GM10266 (cell line): ENCODE data around the gene MX2.

Experiments used
- DNase-seq: peaks from one replicate; pipeline ENCODE4 v3.0.0; 2012; ENCODE audit errors: extremely low spot score
- TF ChIP-seq, protein P1 (sequence below): IDR thresholded peaks from 2 replicates; pipeline ENCODE4 v1.5.1; 2012; ENCODE audit warnings: mild to moderate bottlenecking, low read depth; ENCODE audit not compliant: control insufficient read depth, insufficient read depth; ENCODE audit errors: missing control alignments

The MX2 gene

DNA sequence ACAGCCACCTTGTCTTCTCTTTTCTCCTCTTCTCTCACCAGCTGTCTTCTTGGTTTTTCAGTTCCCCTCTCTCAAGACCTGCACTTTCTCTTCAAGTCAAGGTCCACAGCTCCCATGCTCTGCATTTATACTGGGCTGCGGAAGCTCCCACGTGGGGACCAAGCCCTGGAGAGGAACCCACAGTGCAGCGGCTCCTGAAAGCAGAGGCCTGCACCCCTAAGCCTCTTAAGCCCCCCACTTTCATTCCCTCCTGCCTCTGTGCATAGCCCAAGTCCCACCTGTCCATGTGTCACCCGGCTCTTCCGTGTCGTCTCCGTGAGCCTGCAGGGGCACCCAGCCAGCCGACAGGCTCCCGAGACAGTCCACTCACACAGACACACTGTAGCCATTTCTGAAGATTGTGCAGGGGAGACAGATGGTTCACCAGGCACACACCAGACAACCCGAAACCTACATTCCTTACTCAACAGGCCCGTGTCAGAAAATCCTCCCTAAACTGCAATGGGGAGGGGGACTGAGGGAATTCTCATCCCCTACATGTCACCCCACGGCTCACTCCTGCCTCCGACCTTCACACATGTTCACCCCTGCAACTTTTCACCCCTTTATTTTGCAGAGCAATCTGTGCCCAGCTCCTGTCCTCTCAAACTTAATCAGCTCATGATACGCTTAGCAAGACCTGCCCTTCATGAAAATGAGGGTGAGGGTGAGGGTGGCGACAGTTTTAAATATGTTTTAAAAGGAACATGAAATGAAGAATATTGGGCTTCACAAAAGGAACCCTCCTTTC is 6.3 kb downstream of the MX2 start:
- peak; percentile 85 for DNase-seq
- TF ChIP-seq, protein P1, sequence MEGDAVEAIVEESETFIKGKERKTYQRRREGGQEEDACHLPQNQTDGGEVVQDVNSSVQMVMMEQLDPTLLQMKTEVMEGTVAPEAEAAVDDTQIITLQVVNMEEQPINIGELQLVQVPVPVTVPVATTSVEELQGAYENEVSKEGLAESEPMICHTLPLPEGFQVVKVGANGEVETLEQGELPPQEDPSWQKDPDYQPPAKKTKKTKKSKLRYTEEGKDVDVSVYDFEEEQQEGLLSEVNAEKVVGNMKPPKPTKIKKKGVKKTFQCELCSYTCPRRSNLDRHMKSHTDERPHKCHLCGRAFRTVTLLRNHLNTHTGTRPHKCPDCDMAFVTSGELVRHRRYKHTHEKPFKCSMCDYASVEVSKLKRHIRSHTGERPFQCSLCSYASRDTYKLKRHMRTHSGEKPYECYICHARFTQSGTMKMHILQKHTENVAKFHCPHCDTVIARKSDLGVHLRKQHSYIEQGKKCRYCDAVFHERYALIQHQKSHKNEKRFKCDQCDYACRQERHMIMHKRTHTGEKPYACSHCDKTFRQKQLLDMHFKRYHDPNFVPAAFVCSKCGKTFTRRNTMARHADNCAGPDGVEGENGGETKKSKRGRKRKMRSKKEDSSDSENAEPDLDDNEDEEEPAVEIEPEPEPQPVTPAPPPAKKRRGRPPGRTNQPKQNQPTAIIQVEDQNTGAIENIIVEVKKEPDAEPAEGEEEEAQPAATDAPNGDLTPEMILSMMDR, result no peak

DNA sequence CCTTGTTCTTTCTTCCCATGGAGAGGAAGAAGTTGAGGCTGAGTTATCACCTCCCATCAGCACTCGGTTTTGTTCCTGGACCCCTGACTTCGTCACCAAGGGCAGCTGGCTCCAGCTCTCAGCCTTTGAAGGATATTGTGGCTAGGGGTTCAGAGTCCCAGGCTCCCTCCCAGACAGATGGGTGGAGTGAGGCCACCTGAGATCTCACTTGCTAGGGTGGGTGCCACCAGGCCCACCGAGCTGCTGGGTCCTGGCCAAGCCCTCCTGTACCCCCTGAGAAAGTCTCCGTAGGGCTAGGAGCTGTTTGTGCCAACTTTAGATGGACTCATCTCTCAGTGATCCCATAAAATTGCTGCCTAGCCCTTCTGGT is 6.9 kb downstream of the MX2 start:
- DNase-seq, result no peak

DNA sequence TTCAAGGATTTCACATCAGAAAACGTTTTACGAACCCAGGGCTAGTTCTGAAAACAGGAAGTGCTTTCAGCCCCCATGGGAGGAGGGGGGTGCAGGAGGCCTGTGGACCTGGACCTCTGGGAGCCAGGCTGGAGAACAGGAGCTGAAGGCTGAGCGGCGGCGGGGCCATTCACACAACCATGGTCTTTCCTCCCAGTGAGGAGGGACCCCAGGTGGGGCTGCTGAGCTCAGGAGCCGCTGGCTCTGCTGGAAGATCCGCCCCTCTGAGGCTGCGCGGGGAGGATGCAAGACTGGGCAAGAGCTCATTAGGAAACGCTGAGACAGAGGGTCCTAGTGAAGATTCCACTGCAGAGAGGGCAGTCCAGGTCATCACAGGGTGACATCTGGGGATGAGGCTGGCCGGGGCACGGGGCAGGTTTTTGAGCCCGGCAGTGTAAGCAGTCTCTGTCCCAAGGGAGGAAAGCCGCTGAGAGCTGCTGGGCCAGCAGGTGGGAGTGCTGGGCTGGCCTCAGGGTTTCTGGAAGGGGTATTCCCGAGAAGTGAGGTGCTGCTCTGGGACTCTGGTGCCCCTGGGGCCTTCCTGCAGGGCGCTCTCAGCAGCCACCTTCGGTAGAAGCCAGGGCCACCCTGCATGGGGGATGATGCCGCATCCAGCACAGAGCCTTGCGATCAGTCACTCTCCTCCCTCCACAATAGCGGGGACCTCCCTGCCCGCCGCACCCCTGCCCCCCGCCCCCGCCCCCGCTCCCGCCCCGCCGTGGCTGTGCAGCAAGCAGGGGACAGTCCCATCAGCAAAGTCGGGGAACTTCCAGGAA is 7.5 kb downstream of the MX2 start:
- TF ChIP-seq, protein P1, result peak; percentile 48
- DNase-seq, result peak; percentile 62

More for the DNA sequence above, 6.9 kb downstream of the MX2 start:
- TF ChIP-seq, protein P1, result no peak

DNA sequence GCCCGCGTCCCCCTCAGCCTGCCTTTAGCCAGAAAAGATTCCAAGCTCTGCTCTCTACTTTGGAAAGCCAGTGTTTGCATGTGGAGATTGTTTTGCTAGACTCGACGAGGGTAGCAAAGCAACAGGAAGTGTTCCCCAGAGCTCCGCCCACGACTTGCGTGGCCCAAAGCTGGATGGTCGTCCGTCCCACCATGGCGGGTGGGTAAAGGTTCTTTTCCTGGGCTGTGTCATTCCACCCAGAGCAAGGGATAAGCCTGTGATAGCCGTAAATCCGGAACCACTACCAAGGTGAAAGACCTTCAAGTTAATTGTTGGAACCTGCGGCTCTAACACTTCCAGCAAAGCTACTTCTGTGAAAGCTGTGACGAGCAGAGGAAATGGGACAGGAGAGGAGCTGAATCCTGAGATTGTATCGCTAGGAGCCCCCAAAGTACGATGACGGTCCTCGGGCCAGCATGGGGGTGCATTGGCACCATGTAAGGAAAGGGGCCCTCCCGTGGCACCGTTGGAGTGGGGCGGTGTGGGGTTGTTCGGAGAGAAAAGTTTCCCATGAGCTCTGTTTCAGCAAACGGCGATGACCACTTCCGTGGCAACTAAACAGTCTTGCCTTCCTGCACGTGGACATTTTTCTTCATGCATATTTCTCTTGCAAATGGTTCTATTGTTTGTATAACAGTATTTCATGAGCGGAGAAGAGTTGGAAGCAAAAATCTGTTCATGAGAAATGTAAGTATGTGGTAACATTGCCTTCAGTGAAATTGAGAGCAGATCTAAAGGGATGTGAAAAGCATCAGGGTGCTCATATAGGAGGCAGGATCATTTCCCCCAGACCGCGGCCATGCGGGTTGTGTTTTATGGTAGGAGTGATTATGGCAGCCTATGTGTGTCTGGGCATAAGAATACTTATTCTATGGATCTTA is 8.4 kb downstream of the MX2 start:
- DNase-seq, result peak; percentile 52
- TF ChIP-seq, protein P1, result no peak

DNA sequence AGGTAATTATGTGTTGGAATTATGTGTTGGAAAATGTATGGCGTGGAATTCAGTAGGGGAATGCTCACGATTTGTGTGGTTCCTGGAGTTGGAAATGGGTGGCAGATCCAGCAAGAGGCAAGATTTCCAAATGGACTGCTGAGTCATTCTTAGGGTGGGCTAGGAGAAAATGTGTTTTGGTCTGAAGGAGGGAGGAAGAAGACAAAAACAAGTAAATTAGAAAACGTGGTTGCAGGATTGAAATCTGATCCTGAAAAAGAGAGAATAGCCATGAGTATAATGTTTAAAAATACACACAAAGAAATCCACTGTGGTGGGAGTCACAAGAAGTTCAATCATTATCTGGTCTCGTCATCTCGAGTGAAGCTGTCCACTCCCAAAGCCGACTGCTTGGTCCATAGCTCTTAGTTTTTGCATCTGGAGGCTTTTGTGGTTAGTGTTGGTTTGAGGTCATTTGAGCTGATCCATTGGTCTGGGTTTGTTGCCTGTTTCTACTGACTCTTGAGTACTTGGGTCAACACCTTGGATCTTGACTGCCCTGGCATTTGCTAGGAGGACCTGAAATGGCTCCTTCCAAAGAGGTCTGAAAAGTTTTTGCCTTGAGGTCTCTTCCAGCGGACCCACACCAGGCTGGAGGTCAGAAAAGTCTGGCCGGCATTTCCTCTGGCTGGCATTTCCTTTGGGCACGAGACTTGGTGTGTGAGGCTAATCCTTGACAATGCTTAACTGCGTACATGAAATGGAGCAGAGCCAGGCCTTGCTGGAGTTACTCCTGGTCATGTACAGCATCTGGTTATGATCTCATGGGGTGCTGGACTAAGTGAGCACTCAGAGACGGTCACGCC is 9.2 kb downstream of the MX2 start:
- no peak for DNase-seq
- TF ChIP-seq, protein P1, result no peak

DNA sequence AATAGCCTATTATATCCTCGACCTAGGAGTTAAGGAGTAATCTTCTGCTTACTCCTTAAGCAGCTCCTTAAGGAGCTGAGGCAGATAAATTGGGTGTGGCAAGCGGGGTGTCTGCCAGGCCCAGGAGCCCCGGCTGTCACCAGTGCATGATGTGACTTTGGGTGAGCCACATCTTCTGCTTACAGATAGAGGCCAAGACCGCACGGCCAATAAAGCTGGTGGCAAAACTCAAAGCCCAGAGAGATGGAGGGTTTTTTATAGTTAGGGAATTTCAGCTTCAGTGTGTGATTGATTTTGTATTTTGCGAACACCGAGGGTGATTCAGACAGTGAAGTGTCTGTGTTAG is 9.8 kb downstream of the MX2 start:
- DNase-seq, result no peak
- TF ChIP-seq, protein P1, result no peak
